HL-60 (cell line): ENCODE data around the gene MYBPHL.

Source experiments
- DNase-seq, 2 experiments: peaks; one replicate each; pipeline ENCODE4 v3.0.0-alpha.2; 2010 to 2020; ENCODE audit warnings: low read depth in 1 of 2, low spot score in 1 of 2
- H3K27ac ChIP-seq: fragments of 250-450 bp; sonication (Bioruptor Pico); replicated peaks from 2 replicates; pipeline ENCODE4 v1.5.1; 2020; ENCODE audit warnings: mild to moderate bottlenecking, moderate library complexity
- H3K27me3 ChIP-seq: fragments of 250-450 bp; sonication (Bioruptor Pico); 2 replicates; pipeline ENCODE4 v1.5.1; 2021; ENCODE audit warnings: mild to moderate bottlenecking, moderate library complexity; ENCODE audit not compliant: insufficient read depth, poor library complexity, severe bottlenecking
- H3K4me3 ChIP-seq: replicated peaks from 2 replicates; pipeline ENCODE4 v1.5.1; 2011; ENCODE audit warnings: mild to moderate bottlenecking, control low read depth, low read length; ENCODE audit not compliant: insufficient read depth
- GABPA ChIP-seq: IDR thresholded peaks from 2 replicates; pipeline ENCODE4 v1.6.1; 2012; ENCODE audit warnings: low read depth
- POLR2AphosphoS5 ChIP-seq: IDR thresholded peaks from 2 replicates; pipeline ENCODE4 v1.6.1; 2012; ENCODE audit warnings: low read depth
- SPI1 ChIP-seq: IDR thresholded peaks from 2 replicates; pipeline ENCODE4 v1.6.1; 2012; ENCODE audit warnings: low read depth, mild to moderate bottlenecking, borderline replicate concordance
- TF ChIP-seq, protein P1 (sequence below): IDR thresholded peaks from 2 replicates; pipeline ENCODE4 v1.6.1; 2012; ENCODE audit warnings: low read depth; ENCODE audit not compliant: insufficient replicate concordance
- TF ChIP-seq, protein P2 (sequence below): IDR thresholded peaks from one replicate; pipeline ENCODE4 v1.5.1; 2011; ENCODE audit warnings: low read length, control low read depth, inconsistent platforms; ENCODE audit not compliant: insufficient read depth

Gene MYBPHL

GRCh38 chr1:109269212-109269980 lies 37.4 kb downstream of the MYBPHL start:
- Histone ChIP-seq H3K4me3 (no peak overlapping the region), H3K27ac (no peak overlapping the region), H3K27me3 (no peaks in the 10 kb centered on the region)
- DNase-seq = no peak
- TF ChIP-seq, protein P1, sequence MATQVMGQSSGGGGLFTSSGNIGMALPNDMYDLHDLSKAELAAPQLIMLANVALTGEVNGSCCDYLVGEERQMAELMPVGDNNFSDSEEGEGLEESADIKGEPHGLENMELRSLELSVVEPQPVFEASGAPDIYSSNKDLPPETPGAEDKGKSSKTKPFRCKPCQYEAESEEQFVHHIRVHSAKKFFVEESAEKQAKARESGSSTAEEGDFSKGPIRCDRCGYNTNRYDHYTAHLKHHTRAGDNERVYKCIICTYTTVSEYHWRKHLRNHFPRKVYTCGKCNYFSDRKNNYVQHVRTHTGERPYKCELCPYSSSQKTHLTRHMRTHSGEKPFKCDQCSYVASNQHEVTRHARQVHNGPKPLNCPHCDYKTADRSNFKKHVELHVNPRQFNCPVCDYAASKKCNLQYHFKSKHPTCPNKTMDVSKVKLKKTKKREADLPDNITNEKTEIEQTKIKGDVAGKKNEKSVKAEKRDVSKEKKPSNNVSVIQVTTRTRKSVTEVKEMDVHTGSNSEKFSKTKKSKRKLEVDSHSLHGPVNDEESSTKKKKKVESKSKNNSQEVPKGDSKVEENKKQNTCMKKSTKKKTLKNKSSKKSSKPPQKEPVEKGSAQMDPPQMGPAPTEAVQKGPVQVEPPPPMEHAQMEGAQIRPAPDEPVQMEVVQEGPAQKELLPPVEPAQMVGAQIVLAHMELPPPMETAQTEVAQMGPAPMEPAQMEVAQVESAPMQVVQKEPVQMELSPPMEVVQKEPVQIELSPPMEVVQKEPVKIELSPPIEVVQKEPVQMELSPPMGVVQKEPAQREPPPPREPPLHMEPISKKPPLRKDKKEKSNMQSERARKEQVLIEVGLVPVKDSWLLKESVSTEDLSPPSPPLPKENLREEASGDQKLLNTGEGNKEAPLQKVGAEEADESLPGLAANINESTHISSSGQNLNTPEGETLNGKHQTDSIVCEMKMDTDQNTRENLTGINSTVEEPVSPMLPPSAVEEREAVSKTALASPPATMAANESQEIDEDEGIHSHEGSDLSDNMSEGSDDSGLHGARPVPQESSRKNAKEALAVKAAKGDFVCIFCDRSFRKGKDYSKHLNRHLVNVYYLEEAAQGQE = no peak
- TF ChIP-seq, protein P2, sequence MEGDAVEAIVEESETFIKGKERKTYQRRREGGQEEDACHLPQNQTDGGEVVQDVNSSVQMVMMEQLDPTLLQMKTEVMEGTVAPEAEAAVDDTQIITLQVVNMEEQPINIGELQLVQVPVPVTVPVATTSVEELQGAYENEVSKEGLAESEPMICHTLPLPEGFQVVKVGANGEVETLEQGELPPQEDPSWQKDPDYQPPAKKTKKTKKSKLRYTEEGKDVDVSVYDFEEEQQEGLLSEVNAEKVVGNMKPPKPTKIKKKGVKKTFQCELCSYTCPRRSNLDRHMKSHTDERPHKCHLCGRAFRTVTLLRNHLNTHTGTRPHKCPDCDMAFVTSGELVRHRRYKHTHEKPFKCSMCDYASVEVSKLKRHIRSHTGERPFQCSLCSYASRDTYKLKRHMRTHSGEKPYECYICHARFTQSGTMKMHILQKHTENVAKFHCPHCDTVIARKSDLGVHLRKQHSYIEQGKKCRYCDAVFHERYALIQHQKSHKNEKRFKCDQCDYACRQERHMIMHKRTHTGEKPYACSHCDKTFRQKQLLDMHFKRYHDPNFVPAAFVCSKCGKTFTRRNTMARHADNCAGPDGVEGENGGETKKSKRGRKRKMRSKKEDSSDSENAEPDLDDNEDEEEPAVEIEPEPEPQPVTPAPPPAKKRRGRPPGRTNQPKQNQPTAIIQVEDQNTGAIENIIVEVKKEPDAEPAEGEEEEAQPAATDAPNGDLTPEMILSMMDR = no peak
- TF ChIP-seq GABPA (no peak), SPI1 (no peak), POLR2AphosphoS5 (no peak)

- no peak overlapping the region for H3K27ac ChIP-seq
- no peaks in the 10 kb centered on the region for H3K27me3 ChIP-seq
- TF ChIP-seq, protein P1 = no peak
- no peak for TF ChIP-seq SPI1
- TF ChIP-seq, protein P2 = no peak
- no peak for TF ChIP-seq GABPA
- TF ChIP-seq POLR2AphosphoS5 = no peak
- DNase-seq = no peak
- no peak overlapping the region for H3K4me3 ChIP-seq
Observed at GRCh38 chr1:109268431-109269211, 38.2 kb downstream of the MYBPHL start.

DNA sequence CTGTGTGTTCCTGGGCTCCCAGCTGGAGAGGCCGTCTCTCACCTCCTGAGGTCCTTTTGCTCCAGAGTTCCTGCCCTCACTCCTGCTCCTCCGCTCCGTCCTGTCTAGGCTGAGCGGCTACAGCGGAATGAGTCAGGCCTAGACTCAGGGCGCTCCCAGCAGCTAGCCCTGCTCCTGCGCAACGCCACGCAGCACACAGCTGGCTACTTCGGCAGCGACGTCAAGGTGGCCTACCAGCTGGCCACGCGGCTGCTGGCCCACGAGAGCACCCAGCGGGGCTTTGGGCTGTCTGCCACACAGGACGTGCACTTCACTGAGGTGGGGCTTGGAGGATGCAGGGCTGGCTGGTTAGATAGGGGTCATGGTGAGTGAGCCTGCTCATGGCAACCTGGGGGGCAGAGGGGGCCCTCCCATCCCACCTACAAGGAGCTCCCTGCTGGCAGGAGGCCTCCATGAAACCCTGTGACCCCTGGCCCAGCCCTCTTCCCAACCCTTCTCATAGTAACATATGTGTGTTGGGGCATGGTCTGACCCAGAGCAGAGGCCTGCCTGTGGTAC lies 39.0 kb downstream of the MYBPHL start:
- no peak overlapping the region for H3K27ac ChIP-seq
- no peak for TF ChIP-seq POLR2AphosphoS5
- TF ChIP-seq, protein P1 = no peak
- TF ChIP-seq GABPA = no peak
- TF ChIP-seq SPI1 = no peak
- TF ChIP-seq, protein P2 = no peak
- no peaks in the 10 kb centered on the region for H3K27me3 ChIP-seq
- H3K4me3 ChIP-seq = no peak overlapping the region
- DNase-seq = no peak
